Activated CD8-positive, alpha-beta memory T cell treated with anti-CD3 and anti-CD28 coated beads, Interleukin-2, amount 10 ng/mL, durations not matched to agents 7 days and 5 days (primary cell): ENCODE measurements around the gene IGSF9. TPM values are rescaled to one million over a fixed set of nuclear protein-coding genes. Genes with fewer than 3 reads are reported as not detected.

Experiments used
- ATAC-seq: fragments of 150-1000 bp; cut with Tn5 transposase; one replicate; pipeline ENCODE4 v1.10.0; 2021; ENCODE audit warnings: moderate library complexity
- CTCF ChIA-PET: fragments of 350-600 bp; sonication (Branson Sonifier 250); formaldehyde crosslinking; loops from one replicate; lab custom pipeline; 2021; ENCODE audit warnings: antibody characterized with exemption; lab: Charles Lee
- DNase-seq: peaks from one replicate; pipeline ENCODE4 v3.0.0-alpha.2; 2020
- H3K27ac Mint-ChIP-seq: one replicate; pipeline ENCODE4 v1.8.0; 2021; ENCODE audit warnings: mild to moderate bottlenecking, mixed read lengths
- H3K27me3 Mint-ChIP-seq: one replicate; pipeline ENCODE4 v1.8.0; 2021; ENCODE audit warnings: mixed read lengths
- H3K36me3 Mint-ChIP-seq: one replicate; pipeline ENCODE4 v1.8.0; 2021; ENCODE audit warnings: mild to moderate bottlenecking, mixed read lengths
- H3K4me1 Mint-ChIP-seq: one replicate; pipeline ENCODE4 v1.8.0; 2021; ENCODE audit warnings: mixed read lengths
- H3K4me3 Mint-ChIP-seq: one replicate; pipeline ENCODE4 v1.8.0; 2021; ENCODE audit warnings: mild to moderate bottlenecking, moderate library complexity, mixed read lengths
- H3K9me3 Mint-ChIP-seq: one replicate; pipeline ENCODE4 v1.8.0; 2022; ENCODE audit warnings: low read depth, mixed read lengths
- microRNA-seq: library from miRNA; unstranded; fragments of <30 nt; microRNA quantifications from one replicate; pipeline ENCODE4 v1.2.0, GENCODE V29; 2022
- total RNA-seq, 2 experiments: library from RNA; stranded (reverse); gene quantifications; one replicate each; pipeline ENCODE4 v1.2.3, GENCODE V29; 2021

The IGSF9 gene
- total RNA-seq, 2 experiments from 2014 or later, result not detected

DNA sequence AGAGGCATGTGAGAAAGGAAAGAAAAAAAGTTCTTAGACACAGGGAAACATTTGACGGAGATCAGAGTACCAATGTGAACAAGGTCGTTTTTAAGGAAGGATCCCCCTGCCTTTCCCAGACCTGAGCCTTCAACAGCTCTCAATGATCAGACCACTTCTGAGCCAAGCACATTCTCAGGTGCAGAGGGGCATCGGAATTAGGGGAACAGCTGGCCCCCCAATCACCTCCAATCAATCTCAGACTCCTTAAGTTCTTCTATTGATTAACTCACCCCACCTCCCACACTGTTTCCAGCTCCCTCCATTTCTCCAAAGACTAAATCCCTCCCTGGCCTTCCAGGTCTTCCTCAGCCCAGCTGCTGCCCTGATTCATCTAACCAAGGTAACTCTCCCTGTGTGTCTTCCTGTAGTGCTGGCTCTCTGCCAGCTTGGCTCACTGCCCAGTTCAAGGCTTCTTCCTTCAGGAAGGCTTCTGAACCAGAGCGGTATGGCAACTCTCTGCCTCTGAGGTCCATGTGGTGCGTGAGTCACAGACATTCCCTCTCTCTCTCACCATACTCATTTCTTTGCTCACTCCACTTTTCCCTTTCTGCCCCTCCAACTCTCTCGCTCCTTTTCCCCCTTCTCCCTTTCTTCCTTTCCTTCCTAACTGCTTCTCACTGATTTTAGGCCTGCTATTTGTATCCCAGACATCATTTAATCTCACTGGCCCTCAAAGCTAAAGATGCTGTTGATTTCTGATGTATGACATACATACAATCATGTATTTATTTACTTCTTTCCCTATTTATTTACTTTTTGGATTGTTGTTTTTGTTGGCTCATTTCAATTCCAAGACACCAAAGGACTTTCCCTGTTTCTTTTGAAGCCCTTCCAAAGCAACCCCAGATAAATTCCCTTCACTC lies 63.5 kb downstream of the IGSF9 start:
- no peak for ATAC-seq
- CTCF ChIA-PET, result interaction anchor here (2.3 to 5.3 kb wide), 2 partner anchors 9 to 83 kb away, joined by 11 to 34 read pairs; no protein-coding TSS in a partner anchor
- Mint-ChIP-seq H3K4me3 (no peak overlapping the region), H3K36me3 (no peaks in the 10 kb centered on the region), H3K9me3 (no peaks in the 10 kb centered on the region), H3K27me3 (no peaks in the 10 kb centered on the region), H3K27ac (no peak overlapping the region), H3K4me1 (no peaks in the 10 kb centered on the region)
- DNase-seq, result no peak

GRCh38 chr1:159880430-159880829 lies 65.0 kb downstream of the IGSF9 start:
- H3K27ac Mint-ChIP-seq, result no peak overlapping the region
- no peaks in the 10 kb centered on the region for H3K27me3 Mint-ChIP-seq
- CTCF ChIA-PET, result interaction anchor here (1.8 to 5.3 kb wide), 5 partner anchors 11 to 127 kb away, joined by 4 to 34 read pairs (median 7); no protein-coding TSS in a partner anchor
- no peak for ATAC-seq
- DNase-seq, result no peak
- H3K36me3 Mint-ChIP-seq, result no peaks in the 10 kb centered on the region
- no peaks in the 10 kb centered on the region for H3K9me3 Mint-ChIP-seq
- H3K4me3 Mint-ChIP-seq, result no peak overlapping the region
- H3K4me1 Mint-ChIP-seq, result no peaks in the 10 kb centered on the region

DNA sequence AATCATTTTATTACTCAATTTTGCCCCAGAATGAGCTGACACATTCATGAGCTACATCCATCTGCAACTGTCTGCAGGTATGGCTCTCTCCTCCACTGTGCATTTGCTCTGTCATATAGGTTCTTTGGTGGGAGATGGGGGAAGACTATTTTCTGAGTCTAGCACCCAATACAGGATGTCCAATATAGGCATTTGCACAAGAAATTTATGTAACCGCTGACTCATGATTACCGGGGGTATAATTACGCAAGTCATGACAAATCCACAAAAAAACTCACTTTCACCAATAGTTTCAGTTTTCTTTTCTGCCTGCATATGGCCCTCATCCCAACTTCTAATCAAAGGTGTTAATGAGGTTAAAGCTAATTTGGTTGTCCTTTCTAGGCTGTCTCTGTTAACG lies 65.4 kb downstream of the IGSF9 start:
- H3K4me1 Mint-ChIP-seq, result no peaks in the 10 kb centered on the region
- ATAC-seq, result no peak
- H3K36me3 Mint-ChIP-seq, result no peaks in the 10 kb centered on the region
- CTCF ChIA-PET, result interaction anchor here (1.8 to 5.3 kb wide), 5 partner anchors 11 to 127 kb away, joined by 4 to 34 read pairs (median 7); no protein-coding TSS in a partner anchor
- no peak overlapping the region for H3K27ac Mint-ChIP-seq
- no peak overlapping the region for H3K4me3 Mint-ChIP-seq
- H3K27me3 Mint-ChIP-seq, result no peaks in the 10 kb centered on the region
- DNase-seq, result no peak
- H3K9me3 Mint-ChIP-seq, result no peaks in the 10 kb centered on the region

DNA sequence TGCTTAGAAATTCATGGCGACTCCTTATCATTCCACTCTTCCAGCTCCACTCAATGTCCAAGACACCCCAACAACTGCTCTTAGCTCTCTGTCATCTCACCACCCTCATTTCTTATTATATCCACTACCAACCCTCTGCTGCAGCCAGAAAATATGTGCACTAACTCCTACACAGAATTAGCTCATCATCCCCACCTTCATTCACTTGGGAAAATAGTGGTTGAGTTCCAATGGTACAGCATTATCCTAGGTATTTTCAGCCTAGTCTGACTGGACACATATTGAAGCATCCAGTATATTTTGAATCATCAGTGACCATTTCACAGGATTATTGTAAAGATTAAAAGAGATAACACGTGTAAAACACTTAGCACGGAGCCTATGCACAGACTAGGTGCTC lies 66.3 kb downstream of the IGSF9 start:
- no peak for DNase-seq
- H3K27me3 Mint-ChIP-seq, result no peaks in the 10 kb centered on the region
- no peak for ATAC-seq
- no peak overlapping the region for H3K4me3 Mint-ChIP-seq
- no peaks in the 10 kb centered on the region for H3K9me3 Mint-ChIP-seq
- H3K27ac Mint-ChIP-seq, result no peak overlapping the region
- no peaks in the 10 kb centered on the region for H3K4me1 Mint-ChIP-seq
- H3K36me3 Mint-ChIP-seq, result no peaks in the 10 kb centered on the region
- CTCF ChIA-PET, result interaction anchor here (1.1 to 5.3 kb wide), 4 partner anchors 8 to 81 kb away, joined by 3 to 34 read pairs (median 4); no protein-coding TSS in a partner anchor

- ATAC-seq, result no peak
- no peaks in the 10 kb centered on the region for H3K9me3 Mint-ChIP-seq
- CTCF ChIA-PET, result interaction anchor here (1.1 to 5.3 kb wide), 4 partner anchors 9 to 79 kb away, joined by 3 to 34 read pairs (median 4); no protein-coding TSS in a partner anchor
- no peaks in the 10 kb centered on the region for H3K36me3 Mint-ChIP-seq
- H3K4me1 Mint-ChIP-seq, result no peaks in the 10 kb centered on the region
- no peaks in the 10 kb centered on the region for H3K27me3 Mint-ChIP-seq
- H3K27ac Mint-ChIP-seq, result no peak overlapping the region
- no peak for DNase-seq
- no peak overlapping the region for H3K4me3 Mint-ChIP-seq
Measured at GRCh38 chr1:159877695-159878444, 67.5 kb downstream of the IGSF9 start.

Small RNA genes within 50 kb of the gene (microRNA-seq; reads per million reads assigned to microRNA genes)
- gene MIR4259, result not detected

Other genes starting within 250 kb of the IGSF9 start
- not detected for gene CRP, start 231.0 kb downstream of the IGSF9 start, total RNA-seq
- 10 to 100 TPM; 23.0 to 26.5 TPM for gene DUSP23, start 164.7 kb downstream of the IGSF9 start, total RNA-seq
- gene FCRL6, start 143.3 kb downstream of the IGSF9 start, total RNA-seq, result under 1 TPM; 0.23 to 0.61 TPM
- gene SLAMF8, start 118.7 kb downstream of the IGSF9 start, total RNA-seq, result 1 to 10 TPM in 1 of 2 experiments, under 1 TPM in 1; 0.70 to 1.5 TPM
- gene VSIG8, start 83.0 kb downstream of the IGSF9 start, total RNA-seq, result not detected
- gene CFAP45, start 45.4 kb downstream of the IGSF9 start, total RNA-seq, result 1 to 10 TPM; 1.3 to 1.6 TPM
- 100 to 1,000 TPM; 479 to 513 TPM for gene TAGLN2, start 20.1 kb downstream of the IGSF9 start, total RNA-seq
- not detected for gene SLAMF9, start 8.6 kb upstream of the IGSF9 start, total RNA-seq
- gene PIGM, start 86.4 kb upstream of the IGSF9 start, total RNA-seq, result 1 to 10 TPM; 5.3 to 5.9 TPM
- not detected for gene KCNJ10, start 124.5 kb upstream of the IGSF9 start, total RNA-seq
- not detected for gene KCNJ9, start 135.9 kb upstream of the IGSF9 start, total RNA-seq
- gene IGSF8, start 153.0 kb upstream of the IGSF9 start, total RNA-seq, result 10 to 100 TPM; 30.9 to 35.0 TPM
- gene ATP1A2, start 170.1 kb upstream of the IGSF9 start, total RNA-seq, result not detected
- gene ATP1A4, start 206.0 kb upstream of the IGSF9 start, total RNA-seq, result under 1 TPM in 1 of 2 experiments, not detected in 1; 0.40 TPM
- under 1 TPM in 1 of 2 experiments, not detected in 1; 0.68 TPM for gene CASQ1, start 245.0 kb upstream of the IGSF9 start, total RNA-seq